Hematopoietic multipotent progenitor cell treated with erythropoietin and hydrocortisone succinate and interleukin-3 and kit ligand, for 8 days (in vitro differentiated cells): ENCODE measurements around the gene ELP2.
"Not testable (repeated sequence)": the region's sequence is repeated elsewhere in the genome, so short reads cannot be mapped to it uniquely, and the experiment has no call there.

ENCODE experiments used
- DNase-seq: peaks from one replicate; pipeline ENCODE4 v3.0.0-alpha.2; 2015

ELP2 gene

GRCh38 chr18:36160959-36161371 is 31.3 kb downstream of the ELP2 start:
- no peak for DNase-seq

GRCh38 chr18:36162981-36163380 is 33.3 kb downstream of the ELP2 start:
- no peak for DNase-seq

GRCh38 chr18:36167692-36168218 is 38.1 kb downstream of the ELP2 start:
- no peak for DNase-seq

GRCh38 chr18:36168296-36168695 is 38.6 kb downstream of the ELP2 start:
- DNase-seq: not testable (repeated sequence)

- no peak for DNase-seq
Measured at GRCh38 chr18:36169938-36170337, 40.2 kb downstream of the ELP2 start.

GRCh38 chr18:36175481-36175880 is 45.8 kb downstream of the ELP2 start:
- DNase-seq: no peak

- DNase-seq: no peak
Measured at GRCh38 chr18:36176177-36176584, 46.5 kb downstream of the ELP2 start.

- DNase-seq: no peak
Measured at GRCh38 chr18:36176711-36177110, 47.0 kb downstream of the ELP2 start.

- DNase-seq: no peak
Measured at GRCh38 chr18:36177913-36178312, 48.2 kb downstream of the ELP2 start.

- DNase-seq: peak; percentile 61
Measured at GRCh38 chr18:36179562-36180355, 50.1 kb downstream of the ELP2 start.

GRCh38 chr18:36181441-36181840 is 51.7 kb downstream of the ELP2 start:
- DNase-seq: no peak

GRCh38 chr18:36181898-36182506 is 52.3 kb downstream of the ELP2 start:
- DNase-seq: no peak

GRCh38 chr18:36183033-36183432 is 53.3 kb downstream of the ELP2 start:
- DNase-seq: no peak

GRCh38 chr18:36183987-36184386 is 54.3 kb downstream of the ELP2 start:
- no peak for DNase-seq

GRCh38 chr18:36185157-36185556 is 55.5 kb downstream of the ELP2 start:
- DNase-seq: no peak

- DNase-seq: no peak
Measured at GRCh38 chr18:36185901-36186460, 56.3 kb downstream of the ELP2 start.

GRCh38 chr18:36186461-36187192 is 56.9 kb downstream of the ELP2 start:
- DNase-seq: no peak

- peak; percentile 16 for DNase-seq
Measured at GRCh38 chr18:36187193-36187825, 57.6 kb downstream of the ELP2 start, which contains the start of gene MOCOS. Gene MOCOS (plus strand): TSS chr18:36187497. CDS start chr18:36187540, 43 bp downstream.

- no peak for DNase-seq
Measured at GRCh38 chr18:36187826-36188721, 58.4 kb downstream of the ELP2 start.

GRCh38 chr18:36188916-36189315 is 59.2 kb downstream of the ELP2 start:
- no peak for DNase-seq

GRCh38 chr18:36189486-36189885 is 59.8 kb downstream of the ELP2 start:
- no peak for DNase-seq

GRCh38 chr18:36191286-36191685 is 61.6 kb downstream of the ELP2 start:
- no peak for DNase-seq
